GM12873 (cell line): ENCODE data around the gene ARHGAP19.
A peak's percentile ranks its signal among the peaks of the same experiment; 100 is the strongest.

Experiments
- TF ChIP-seq, protein P1 (sequence below): IDR thresholded peaks from 2 replicates; pipeline ENCODE4 v1.5.1; 2012; ENCODE audit warnings: low read depth, mild to moderate bottlenecking, moderate library complexity, low read length, control low read depth; ENCODE audit not compliant: insufficient read depth; ENCODE audit errors: missing control alignments

ARHGAP19 gene

GRCh38 chr10:97220355-97220754 lies 72.1 kb downstream of the ARHGAP19 start:
- TF ChIP-seq, protein P1, sequence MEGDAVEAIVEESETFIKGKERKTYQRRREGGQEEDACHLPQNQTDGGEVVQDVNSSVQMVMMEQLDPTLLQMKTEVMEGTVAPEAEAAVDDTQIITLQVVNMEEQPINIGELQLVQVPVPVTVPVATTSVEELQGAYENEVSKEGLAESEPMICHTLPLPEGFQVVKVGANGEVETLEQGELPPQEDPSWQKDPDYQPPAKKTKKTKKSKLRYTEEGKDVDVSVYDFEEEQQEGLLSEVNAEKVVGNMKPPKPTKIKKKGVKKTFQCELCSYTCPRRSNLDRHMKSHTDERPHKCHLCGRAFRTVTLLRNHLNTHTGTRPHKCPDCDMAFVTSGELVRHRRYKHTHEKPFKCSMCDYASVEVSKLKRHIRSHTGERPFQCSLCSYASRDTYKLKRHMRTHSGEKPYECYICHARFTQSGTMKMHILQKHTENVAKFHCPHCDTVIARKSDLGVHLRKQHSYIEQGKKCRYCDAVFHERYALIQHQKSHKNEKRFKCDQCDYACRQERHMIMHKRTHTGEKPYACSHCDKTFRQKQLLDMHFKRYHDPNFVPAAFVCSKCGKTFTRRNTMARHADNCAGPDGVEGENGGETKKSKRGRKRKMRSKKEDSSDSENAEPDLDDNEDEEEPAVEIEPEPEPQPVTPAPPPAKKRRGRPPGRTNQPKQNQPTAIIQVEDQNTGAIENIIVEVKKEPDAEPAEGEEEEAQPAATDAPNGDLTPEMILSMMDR = no peak

GRCh38 chr10:97217299-97217698 lies 75.1 kb downstream of the ARHGAP19 start:
- TF ChIP-seq, protein P1 = no peak

- TF ChIP-seq, protein P1 = no peak
Measured at GRCh38 chr10:97215619-97216260, 76.7 kb downstream of the ARHGAP19 start.

DNA sequence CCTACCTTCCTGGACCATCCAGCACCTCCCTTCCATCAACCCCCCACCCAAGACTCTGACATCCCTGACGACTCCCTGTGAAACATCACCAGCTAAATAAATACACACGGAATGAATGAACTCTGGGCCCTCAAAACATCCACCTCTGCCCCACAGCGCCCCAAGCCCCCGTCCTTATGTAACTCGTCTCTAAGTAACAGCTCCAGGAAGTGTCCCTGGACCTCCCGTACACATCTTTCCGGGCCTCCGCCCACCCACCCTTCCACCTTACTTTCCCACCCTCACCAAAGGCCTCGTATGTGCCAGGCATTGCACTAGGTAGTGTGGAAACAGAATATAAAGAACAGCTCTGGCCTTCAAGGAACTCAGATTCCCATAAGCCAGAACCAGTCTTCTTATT lies 79.0 kb downstream of the ARHGAP19 start:
- TF ChIP-seq, protein P1 = no peak

DNA sequence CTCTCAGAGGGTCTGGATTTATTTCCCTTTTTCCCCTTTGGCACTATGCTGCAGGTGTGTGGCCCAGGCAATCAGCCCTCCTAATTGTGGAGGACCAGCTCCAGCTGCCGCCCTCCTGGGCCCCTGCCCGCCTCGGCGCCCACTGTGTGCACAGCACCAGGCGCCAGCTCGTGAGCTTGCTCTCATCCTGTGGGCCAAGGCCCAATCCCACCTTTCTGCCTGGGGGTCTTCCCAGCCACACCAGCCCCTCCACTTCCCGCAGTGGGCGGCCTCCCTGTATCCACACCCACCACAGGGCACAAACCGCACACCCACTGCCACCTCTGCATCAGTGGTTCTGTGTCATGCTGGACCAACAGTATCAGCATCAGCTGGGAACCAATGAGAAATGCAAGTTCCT lies 81.2 kb downstream of the ARHGAP19 start:
- TF ChIP-seq, protein P1 = no peak

DNA sequence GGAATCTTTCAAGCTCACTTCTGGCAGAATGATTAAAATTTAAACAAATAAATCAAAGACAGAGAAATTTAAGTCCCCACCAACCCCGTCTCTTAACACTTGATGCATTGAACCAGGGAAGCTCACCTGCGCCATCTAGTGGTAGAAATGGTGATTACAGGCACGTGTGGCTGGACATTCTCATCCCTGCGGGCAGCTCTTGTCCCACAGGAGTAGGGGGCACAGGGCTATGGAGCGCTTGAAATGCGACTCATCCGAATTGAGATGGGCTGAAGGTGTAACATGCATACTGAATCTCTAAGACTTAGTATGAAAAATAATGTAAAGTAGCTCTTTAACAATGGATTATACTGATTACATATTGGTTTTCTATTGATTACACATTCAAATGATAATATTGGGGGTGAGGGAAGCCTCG lies 81.9 kb downstream of the ARHGAP19 start:
- TF ChIP-seq, protein P1 = peak; percentile 96

- TF ChIP-seq, protein P1 = no peak
Measured at GRCh38 chr10:97207756-97208346, 84.6 kb downstream of the ARHGAP19 start.
